RWPE2 (cell line): Measurements from ENCODE around the gene PCDHA4.
"Not testable (repeated sequence)": the region's sequence is repeated elsewhere in the genome, so short reads cannot be mapped to it uniquely, and the experiment has no call there.

ENCODE experiments used
- ATAC-seq: fragments of 200-7000 bp; cut with Tn5 transposase; 3 replicates; pipeline ENCODE4 v1.9.1; 2021; ENCODE audit warnings: low read depth
- DNase-seq: peaks from one replicate; pipeline ENCODE4 v3.0.0-alpha.2; 2020; ENCODE audit warnings: low spot score
- H3K27ac ChIP-seq: fragments of 450-650 bp; 2 replicates; pipeline ENCODE4 v1.5.1; 2017; ENCODE audit warnings: mild to moderate bottlenecking; ENCODE audit not compliant: poor library complexity, severe bottlenecking
- H3K27me3 ChIP-seq: fragments of 250-450 bp; sonication (Bioruptor Pico); 2 replicates; pipeline ENCODE4 v1.5.1; 2021; ENCODE audit warnings: mild to moderate bottlenecking, moderate library complexity; ENCODE audit not compliant: insufficient read depth, poor library complexity, severe bottlenecking
- H3K36me3 ChIP-seq: fragments of 250-450 bp; sonication (Bioruptor Pico); 2 replicates; pipeline ENCODE4 v1.5.1; 2020; ENCODE audit warnings: low read depth, mild to moderate bottlenecking, moderate library complexity
- H3K4me1 ChIP-seq: fragments of 250-450 bp; sonication (Bioruptor Pico); 2 replicates; pipeline ENCODE4 v1.5.1; 2021; ENCODE audit warnings: mild to moderate bottlenecking, moderate library complexity; ENCODE audit not compliant: insufficient read depth, poor library complexity, severe bottlenecking
- H3K4me3 ChIP-seq: fragments of 250-450 bp; sonication (Bioruptor Pico); 2 replicates; pipeline ENCODE4 v1.5.1; 2021; ENCODE audit warnings: mild to moderate bottlenecking, moderate library complexity; ENCODE audit not compliant: severe bottlenecking
- H3K9me3 ChIP-seq: fragments of 250-450 bp; sonication (Bioruptor Pico); 2 replicates; pipeline ENCODE4 v1.5.1; 2021; ENCODE audit warnings: mild to moderate bottlenecking, moderate library complexity; ENCODE audit not compliant: severe bottlenecking
- TF ChIP-seq, protein P1 (sequence below): fragments of 450-650 bp; IDR thresholded peaks from one replicate; pipeline ENCODE4 v1.5.1; 2017; ENCODE audit warnings: mild to moderate bottlenecking, moderate library complexity; ENCODE audit not compliant: poor library complexity, severe bottlenecking

PCDHA4 gene

GRCh38 chr5:140802781-140803271, 4.0 kb upstream of the PCDHA4 start:
- no peak overlapping the region for H3K27ac ChIP-seq
- H3K36me3 ChIP-seq: no peaks in the 10 kb centered on the region
- TF ChIP-seq, protein P1, sequence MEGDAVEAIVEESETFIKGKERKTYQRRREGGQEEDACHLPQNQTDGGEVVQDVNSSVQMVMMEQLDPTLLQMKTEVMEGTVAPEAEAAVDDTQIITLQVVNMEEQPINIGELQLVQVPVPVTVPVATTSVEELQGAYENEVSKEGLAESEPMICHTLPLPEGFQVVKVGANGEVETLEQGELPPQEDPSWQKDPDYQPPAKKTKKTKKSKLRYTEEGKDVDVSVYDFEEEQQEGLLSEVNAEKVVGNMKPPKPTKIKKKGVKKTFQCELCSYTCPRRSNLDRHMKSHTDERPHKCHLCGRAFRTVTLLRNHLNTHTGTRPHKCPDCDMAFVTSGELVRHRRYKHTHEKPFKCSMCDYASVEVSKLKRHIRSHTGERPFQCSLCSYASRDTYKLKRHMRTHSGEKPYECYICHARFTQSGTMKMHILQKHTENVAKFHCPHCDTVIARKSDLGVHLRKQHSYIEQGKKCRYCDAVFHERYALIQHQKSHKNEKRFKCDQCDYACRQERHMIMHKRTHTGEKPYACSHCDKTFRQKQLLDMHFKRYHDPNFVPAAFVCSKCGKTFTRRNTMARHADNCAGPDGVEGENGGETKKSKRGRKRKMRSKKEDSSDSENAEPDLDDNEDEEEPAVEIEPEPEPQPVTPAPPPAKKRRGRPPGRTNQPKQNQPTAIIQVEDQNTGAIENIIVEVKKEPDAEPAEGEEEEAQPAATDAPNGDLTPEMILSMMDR: no peak
- peaks cover 36% of the 10 kb centered on the region for H3K27me3 ChIP-seq
- peak; percentile 63 for DNase-seq
- no peak for ATAC-seq
- peaks cover 3% of the 10 kb centered on the region for H3K9me3 ChIP-seq
- no peaks in the 10 kb centered on the region for H3K4me1 ChIP-seq
- H3K4me3 ChIP-seq: no peak overlapping the region

DNA sequence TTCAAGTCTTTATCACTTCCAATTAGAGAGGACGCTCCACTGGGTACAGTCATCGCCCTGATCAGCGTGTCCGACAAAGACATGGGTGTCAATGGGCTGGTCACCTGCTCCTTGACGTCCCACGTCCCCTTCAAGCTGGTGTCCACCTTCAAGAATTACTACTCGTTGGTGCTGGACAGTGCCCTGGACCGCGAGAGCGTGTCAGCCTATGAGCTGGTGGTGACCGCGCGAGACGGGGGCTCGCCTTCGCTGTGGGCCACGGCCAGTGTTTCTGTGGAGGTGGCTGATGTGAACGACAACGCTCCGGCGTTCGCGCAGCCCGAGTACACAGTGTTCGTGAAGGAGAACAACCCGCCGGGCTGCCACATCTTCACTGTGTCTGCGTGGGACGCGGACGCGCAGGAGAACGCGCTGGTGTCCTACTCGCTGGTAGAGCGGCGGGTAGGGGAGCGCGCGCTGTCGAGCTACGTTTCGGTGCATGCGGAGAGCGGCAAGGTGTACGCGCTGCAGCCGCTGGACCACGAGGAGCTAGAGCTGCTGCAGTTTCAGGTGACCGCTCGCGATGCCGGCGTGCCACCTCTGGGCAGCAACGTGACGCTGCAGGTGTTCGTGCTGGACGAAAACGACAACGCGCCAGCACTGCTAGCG, 1.5 kb downstream of the PCDHA4 start:
- H3K27ac ChIP-seq, ATAC-seq, H3K4me3 ChIP-seq, H3K4me1 ChIP-seq, H3K36me3 ChIP-seq, H3K9me3 ChIP-seq, DNase-seq: not testable (repeated sequence)
- H3K27me3 ChIP-seq: peaks cover 15% of the 10 kb centered on the region

DNA sequence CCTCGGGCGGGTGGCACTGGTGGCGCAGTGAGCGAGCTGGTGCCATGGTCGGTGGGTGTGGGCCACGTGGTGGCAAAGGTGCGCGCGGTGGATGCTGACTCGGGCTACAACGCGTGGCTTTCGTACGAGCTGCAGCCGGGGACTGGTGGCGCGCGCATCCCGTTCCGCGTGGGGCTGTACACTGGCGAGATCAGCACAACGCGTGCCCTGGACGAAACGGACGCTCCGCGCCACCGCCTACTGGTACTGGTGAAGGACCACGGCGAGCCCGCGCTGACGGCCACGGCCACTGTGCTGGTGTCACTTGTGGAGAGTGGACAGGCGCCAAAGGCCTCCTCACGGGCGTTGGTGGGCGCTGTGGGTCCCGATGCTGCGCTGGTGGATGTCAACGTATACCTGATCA, 2.0 kb downstream of the PCDHA4 start:
- no peak for ATAC-seq
- TF ChIP-seq, protein P1: no peak

GRCh38 chr5:140821375-140822280, 14.8 kb downstream of the PCDHA4 start, which contains the start of gene PCDHA5:
PCDHA5 (plus strand) TSS chr5:140821613.
- H3K36me3 ChIP-seq: no peaks in the 10 kb centered on the region
- H3K9me3 ChIP-seq: peaks cover 3% of the 10 kb centered on the region
- H3K27ac ChIP-seq: no peak within 1 kb of the TSS
- peak within 1 kb of the TSS; percentile 9 for H3K4me3 ChIP-seq
- ATAC-seq (peak; percentile 36; the same call in 1 of the 3 replicates), DNase-seq (no peak)
- H3K27me3 ChIP-seq: peaks cover 41% of the 10 kb centered on the region
- H3K4me1 ChIP-seq: no peaks in the 10 kb centered on the region
- TF ChIP-seq, protein P1: peak; percentile 79

More for the DNA sequence above, 2.0 kb downstream of the PCDHA4 start:
- Histone ChIP-seq H3K27me3 (peaks cover 15% of the 10 kb centered on the region), H3K9me3 (peaks cover 2% of the 10 kb centered on the region), H3K4me1 (no peaks in the 10 kb centered on the region), H3K36me3 (no peaks in the 10 kb centered on the region), H3K27ac (no peak overlapping the region), H3K4me3 (no peak overlapping the region)
- peak; percentile 75 for DNase-seq

DNA sequence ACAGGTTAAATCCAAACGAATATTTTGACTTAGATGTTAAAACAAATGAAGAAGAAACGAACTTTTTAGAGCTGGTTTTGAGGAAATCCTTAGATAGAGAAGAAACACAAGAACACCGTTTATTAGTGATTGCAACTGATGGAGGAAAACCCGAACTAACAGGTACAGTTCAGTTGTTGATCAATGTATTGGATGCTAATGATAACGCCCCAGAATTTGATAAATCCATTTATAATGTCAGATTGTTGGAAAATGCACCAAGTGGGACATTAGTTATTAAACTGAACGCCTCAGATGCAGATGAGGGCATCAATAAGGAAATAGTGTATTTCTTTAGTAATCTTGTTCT, 15.4 kb downstream of the PCDHA4 start:
- Histone ChIP-seq H3K36me3 (no peaks in the 10 kb centered on the region), H3K9me3 (peaks cover 3% of the 10 kb centered on the region), H3K27me3 (peaks cover 47% of the 10 kb centered on the region), H3K4me1 (no peaks in the 10 kb centered on the region), H3K4me3 (no peak overlapping the region), H3K27ac (no peak overlapping the region)
- TF ChIP-seq, protein P1: peak; percentile 48
- DNase-seq: no peak
- no peak for ATAC-seq

- not testable (repeated sequence) for H3K9me3 ChIP-seq, H3K27ac ChIP-seq, H3K36me3 ChIP-seq, DNase-seq, ATAC-seq, H3K4me1 ChIP-seq, H3K4me3 ChIP-seq
- H3K27me3 ChIP-seq: peaks cover 48% of the 10 kb centered on the region
These were observed 16.1 kb downstream of the PCDHA4 start for GRCh38 chr5:140822969-140823368.
